GM21717 (cell line): ENCODE measurements around the gene RSPO3.
A peak's percentile ranks its signal among the peaks of the same experiment; 100 is the strongest.

Experiments used
- ATAC-seq: cut with Tn5 transposase; IDR thresholded peaks from one replicate; pipeline ENCODE4 v1.9.1; 2021; ENCODE audit warnings: mild to moderate bottlenecking, moderate library complexity; ENCODE audit not compliant: unreplicated experiment

The RSPO3 gene

DNA sequence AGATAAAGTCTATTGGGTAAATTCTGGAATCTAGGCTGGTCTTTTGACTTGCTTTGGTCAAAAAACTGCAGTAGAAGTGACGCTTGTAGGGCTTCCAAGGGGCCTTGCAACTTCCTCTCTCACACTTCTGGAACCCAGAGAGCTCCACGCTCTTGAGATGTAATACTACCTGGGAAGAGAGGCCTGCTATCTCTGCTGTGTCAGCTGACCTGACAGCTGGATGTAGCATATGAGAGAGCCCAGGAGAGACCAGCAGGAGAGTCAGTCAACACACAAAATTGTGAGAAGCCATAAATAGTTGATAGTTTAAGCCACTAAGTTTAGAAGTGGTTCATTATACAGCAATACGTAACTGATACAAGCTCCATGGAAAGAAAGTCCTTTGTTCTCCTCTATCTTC lies 7.8 kb upstream of the RSPO3 start:
- no peak for ATAC-seq

DNA sequence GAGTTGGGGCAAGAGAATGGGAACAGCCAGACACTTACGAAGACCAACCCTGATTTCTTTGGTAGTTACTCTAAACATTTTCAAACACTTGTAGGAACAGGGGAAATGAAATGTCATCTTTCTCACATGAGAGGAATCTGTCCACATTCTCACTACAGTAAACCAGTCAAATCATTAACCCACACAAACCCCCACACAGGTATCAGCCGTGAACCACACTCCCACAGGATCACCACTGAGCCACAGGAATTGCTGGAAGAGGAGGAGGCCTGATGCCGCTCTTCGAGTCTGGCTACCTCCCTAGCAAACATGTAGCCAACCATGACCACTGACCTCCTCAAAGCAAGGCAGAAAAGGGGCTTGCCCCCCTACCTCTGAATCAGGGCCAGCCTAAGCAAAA lies 6.9 kb upstream of the RSPO3 start:
- ATAC-seq, result no peak

DNA sequence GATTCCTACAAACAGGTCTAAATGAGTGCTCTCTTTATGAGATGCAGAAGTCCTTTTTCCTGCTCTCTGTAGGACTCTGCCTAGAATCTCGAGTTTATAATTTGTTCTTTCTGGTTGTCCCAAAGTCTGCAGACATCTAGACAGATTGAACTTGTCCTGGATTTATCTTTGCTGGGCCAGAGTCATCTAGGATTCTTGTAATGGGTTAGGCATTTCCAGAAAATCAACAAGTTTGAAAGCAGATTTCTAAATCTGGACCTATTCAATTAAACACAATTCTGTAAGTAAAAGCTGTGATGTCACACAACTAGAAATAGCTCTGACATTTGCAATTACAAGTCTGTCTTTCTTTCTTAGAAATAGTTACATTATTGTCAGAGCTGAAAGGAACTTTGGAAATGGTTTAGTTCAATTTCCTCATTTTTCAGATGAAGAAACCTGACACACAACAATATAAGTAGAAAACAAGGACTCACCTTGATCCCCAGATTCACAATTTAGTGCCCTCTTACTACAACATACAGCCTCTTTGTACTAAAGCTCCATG lies 4.2 kb upstream of the RSPO3 start:
- no peak for ATAC-seq

- no peak for ATAC-seq
Observed at GRCh38 chr6:127115084-127115655, 3.3 kb upstream of the RSPO3 start.

GRCh38 chr6:127115746-127116145 lies 2.7 kb upstream of the RSPO3 start:
- no peak for ATAC-seq

DNA sequence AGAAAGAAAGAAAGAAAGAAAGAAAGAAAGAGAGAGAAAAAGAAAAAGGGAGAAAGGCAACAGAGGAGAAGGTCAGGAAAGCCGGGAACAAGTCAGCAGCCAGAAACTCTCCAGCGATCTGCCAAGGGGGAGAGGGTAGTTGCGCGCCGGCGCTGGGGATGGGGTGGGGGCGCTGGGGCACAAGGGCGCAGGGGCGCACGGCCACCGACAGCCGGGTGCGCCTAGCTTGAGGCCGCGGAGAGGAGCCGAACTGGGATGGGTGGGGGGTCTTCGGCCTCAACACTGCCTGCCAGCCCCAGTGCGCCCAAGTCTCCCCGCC lies 533 bp upstream of the RSPO3 start:
- no peak for ATAC-seq

GRCh38 chr6:127119102-127120022 lies 891 bp downstream of the RSPO3 start:
- peak; percentile 42 for ATAC-seq

GRCh38 chr6:127120023-127120786 lies 1.7 kb downstream of the RSPO3 start:
- no peak for ATAC-seq

- ATAC-seq, result peak; percentile 88
Observed at GRCh38 chr6:127120787-127121636, 2.5 kb downstream of the RSPO3 start.

GRCh38 chr6:127121637-127121960 lies 3.1 kb downstream of the RSPO3 start:
- ATAC-seq, result no peak

GRCh38 chr6:127124172-127124571 lies 5.7 kb downstream of the RSPO3 start:
- no peak for ATAC-seq

DNA sequence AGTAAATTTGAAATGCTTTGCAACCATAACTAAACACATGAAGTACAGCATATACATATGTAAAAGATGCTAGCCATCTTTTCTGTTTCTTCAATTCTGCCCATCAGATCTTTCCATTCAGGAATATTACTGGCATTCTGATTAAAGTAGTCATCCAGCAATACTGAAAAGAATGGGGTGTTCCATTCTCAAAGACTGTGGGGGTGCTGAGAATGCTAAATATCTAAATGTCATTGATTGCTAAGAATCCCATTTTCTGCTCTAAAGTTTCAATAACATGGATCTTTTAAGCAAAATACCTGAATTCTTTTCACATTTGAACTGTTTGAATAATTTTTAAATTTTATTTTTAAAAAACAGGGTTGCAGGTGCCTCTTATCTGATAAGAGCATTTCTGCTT lies 6.2 kb downstream of the RSPO3 start:
- no peak for ATAC-seq

DNA sequence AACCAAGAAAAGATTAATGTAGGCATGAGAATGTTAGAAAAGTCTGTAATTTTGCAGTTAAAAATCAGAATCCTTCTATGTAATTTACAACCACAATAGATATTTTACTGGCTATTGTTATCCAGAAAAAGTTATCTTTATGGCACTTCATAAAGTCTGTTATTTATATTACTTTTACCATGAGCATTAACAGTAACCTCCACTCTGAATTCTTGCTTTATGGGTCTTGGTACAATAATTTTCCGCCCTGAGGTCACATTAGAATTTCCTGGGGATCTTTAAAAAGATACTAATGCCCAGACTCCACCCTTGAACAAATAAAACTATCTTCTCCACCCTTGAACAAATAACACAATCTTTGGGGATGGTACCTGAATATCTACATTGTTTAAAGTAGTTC lies 9.6 kb downstream of the RSPO3 start:
- ATAC-seq, result no peak

DNA sequence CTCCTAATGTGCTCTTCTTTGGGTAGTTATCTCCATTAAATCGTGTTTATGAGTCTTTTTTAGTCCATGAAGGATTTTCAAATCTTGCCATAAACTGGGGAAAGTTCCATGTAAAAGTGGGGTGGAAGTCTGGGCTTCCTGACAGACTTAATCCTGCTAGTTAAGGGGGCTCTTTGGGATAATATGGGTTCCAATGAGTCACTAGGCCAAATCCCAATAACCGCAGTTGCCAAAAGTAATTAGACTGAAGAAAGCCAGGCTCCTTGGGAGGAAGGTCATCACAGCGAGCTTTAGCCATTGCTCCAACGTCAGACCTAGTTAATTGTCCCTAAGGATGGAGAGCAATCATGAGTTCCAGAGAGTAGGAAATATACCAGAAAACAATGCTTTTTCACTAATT lies 10.8 kb downstream of the RSPO3 start:
- ATAC-seq, result no peak

GRCh38 chr6:127131275-127131674 lies 12.8 kb downstream of the RSPO3 start:
- no peak for ATAC-seq

GRCh38 chr6:127131772-127132376 lies 13.4 kb downstream of the RSPO3 start:
- ATAC-seq, result no peak

- no peak for ATAC-seq
Observed at GRCh38 chr6:127134136-127134535, 15.7 kb downstream of the RSPO3 start.

DNA sequence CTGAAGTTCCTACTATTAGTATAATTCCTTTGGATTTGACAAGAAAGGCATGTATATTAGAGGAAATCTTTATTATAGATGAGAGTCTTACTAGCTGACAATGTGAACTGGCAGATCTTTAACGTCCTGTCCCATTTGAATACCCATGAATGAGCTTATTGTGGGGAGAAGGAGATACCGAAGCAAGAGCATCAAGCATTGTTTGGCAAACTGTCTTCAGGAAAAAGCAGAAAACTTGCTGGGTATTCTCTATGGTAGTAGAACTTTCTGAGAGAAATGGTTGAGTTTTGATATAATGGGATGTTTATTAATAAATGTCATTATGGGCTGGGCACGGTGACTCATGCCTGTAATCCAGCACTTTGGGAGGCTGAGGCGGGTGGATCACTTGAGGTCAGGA lies 18.3 kb downstream of the RSPO3 start:
- ATAC-seq, result no peak

DNA sequence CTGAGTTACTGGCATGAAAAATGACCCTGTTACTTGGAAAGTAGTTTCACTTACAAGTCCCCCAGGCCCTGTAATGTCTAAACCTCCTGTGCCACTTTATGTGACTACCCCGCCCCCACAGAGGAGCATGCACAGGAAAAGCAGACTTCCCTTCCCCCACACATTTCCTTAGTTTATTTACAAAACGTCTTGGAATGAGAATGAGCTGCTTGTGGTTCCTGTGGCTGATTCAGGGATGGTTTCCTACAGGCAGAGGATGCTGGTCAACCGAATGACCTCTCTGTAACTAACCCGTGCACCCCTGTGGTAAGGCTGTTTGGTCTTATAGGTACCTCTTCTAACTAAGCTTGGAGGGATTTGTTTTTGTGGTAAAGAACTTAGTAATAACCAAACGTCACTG lies 28.5 kb downstream of the RSPO3 start:
- ATAC-seq, result no peak

GRCh38 chr6:127147534-127147933 lies 29.1 kb downstream of the RSPO3 start:
- no peak for ATAC-seq
